GM23338 (cell line): ENCODE results near the gene CWH43. TPM values are rescaled to one million over a fixed set of nuclear protein-coding genes. Genes with fewer than 3 reads are reported as not detected.

Experiments
- ATAC-seq: fragments of 200-7000 bp; cut with Tn5 transposase; 3 replicates; pipeline ENCODE4 v1.9.1; 2020
- DNase-seq: peaks from one replicate; pipeline ENCODE4 v3.0.0-alpha.2; 2015; ENCODE audit warnings: low spot score
- H2AFZ ChIP-seq: fragments of 200-600 bp; sonication (generic); 2 replicates; pipeline ENCODE4 v1.8.0; 2016; ENCODE audit warnings: antibody characterized with exemption, mild to moderate bottlenecking, moderate library complexity
- H3F3A ChIP-seq: fragments of 200-600 bp; sonication (generic); replicated peaks from 2 replicates; pipeline ENCODE4 v1.8.0; 2017; ENCODE audit warnings: antibody characterized with exemption, mixed run types, low read depth
- H3K27ac ChIP-seq: fragments of 200-600 bp; sonication (generic); 2 replicates; pipeline ENCODE4 v1.6.1; 2016; ENCODE audit warnings: low read depth
- H3K27me3 ChIP-seq: fragments of 200-600 bp; sonication (generic); 2 replicates; pipeline ENCODE4 v1.8.0; 2016; ENCODE audit warnings: mild to moderate bottlenecking, mixed run types, moderate library complexity; ENCODE audit not compliant: insufficient read depth
- H3K36me3 ChIP-seq: fragments of 200-600 bp; sonication (generic); 2 replicates; pipeline ENCODE4 v1.8.0; 2016; ENCODE audit warnings: mild to moderate bottlenecking; ENCODE audit not compliant: insufficient read depth
- H3K4me1 ChIP-seq: fragments of 200-600 bp; sonication (generic); 2 replicates; pipeline ENCODE4 v1.8.0; 2016; ENCODE audit warnings: mild to moderate bottlenecking, moderate library complexity; ENCODE audit not compliant: insufficient read depth
- H3K4me2 ChIP-seq: fragments of 200-600 bp; sonication (generic); 2 replicates; pipeline ENCODE4 v1.7.1; 2017; ENCODE audit warnings: mixed run types
- H3K4me3 ChIP-seq: fragments of 200-600 bp; sonication (generic); 2 replicates; pipeline ENCODE4 v1.6.1; 2016; ENCODE audit warnings: mixed run types
- H3K79me2 ChIP-seq: fragments of 200-600 bp; sonication (generic); replicated peaks from 2 replicates; pipeline ENCODE4 v1.8.0; 2017; ENCODE audit warnings: mild to moderate bottlenecking; ENCODE audit not compliant: insufficient read depth
- H3K9me2 ChIP-seq: fragments of 200-600 bp; sonication (generic); 2 replicates; pipeline ENCODE4 v1.8.0; 2017; ENCODE audit not compliant: insufficient read depth
- H4K20me1 ChIP-seq: fragments of 200-600 bp; sonication (generic); replicated peaks from 2 replicates; pipeline ENCODE4 v1.8.0; 2017; ENCODE audit warnings: mild to moderate bottlenecking; ENCODE audit not compliant: insufficient read depth
- H3K27ac Mint-ChIP-seq: 2 replicates; pipeline ENCODE4 v1.8.0; 2020; ENCODE audit warnings: inconsistent platforms, mild to moderate bottlenecking, moderate library complexity, mixed read lengths
- H3K27me3 Mint-ChIP-seq: 3 replicates; pipeline ENCODE4 v1.8.0; 2022; ENCODE audit warnings: low read depth, mild to moderate bottlenecking, moderate library complexity, mixed read lengths, inconsistent platforms; ENCODE audit not compliant: insufficient read depth, poor library complexity
- H3K36me3 Mint-ChIP-seq: 3 replicates; pipeline ENCODE4 v1.8.0; 2021; ENCODE audit warnings: low read depth, mild to moderate bottlenecking, inconsistent platforms, moderate library complexity, mixed read lengths
- H3K4me1 Mint-ChIP-seq: 3 replicates; pipeline ENCODE4 v1.8.0; 2020; ENCODE audit warnings: mild to moderate bottlenecking, inconsistent platforms, mixed read lengths
- H3K4me3 Mint-ChIP-seq: 3 replicates; pipeline ENCODE4 v1.8.0; 2021; ENCODE audit warnings: moderate library complexity, mild to moderate bottlenecking, inconsistent platforms, mixed read lengths
- H3K9me3 Mint-ChIP-seq: 3 replicates; pipeline ENCODE4 v1.8.0; 2020; ENCODE audit warnings: moderate library complexity, mild to moderate bottlenecking, inconsistent platforms, mixed read lengths
- CREB1 ChIP-seq: fragments of 250-450 bp; sonication (Bioruptor Pico); IDR thresholded peaks from 2 replicates; pipeline ENCODE4 v1.5.0; 2020; ENCODE audit warnings: low read depth, mild to moderate bottlenecking, moderate library complexity
- EZH2 ChIP-seq: fragments of 200-600 bp; sonication (generic); IDR thresholded peaks from one replicate; pipeline ENCODE4 v1.8.0; 2017; ENCODE audit warnings: antibody characterized with exemption, mild to moderate bottlenecking, low read depth; ENCODE audit not compliant: unreplicated experiment
- ZNF114 ChIP-seq: fragments of 250-450 bp; sonication (Bioruptor Pico); IDR thresholded peaks from 2 replicates; pipeline ENCODE4 v1.5.0; 2020; ENCODE audit warnings: mild to moderate bottlenecking, moderate library complexity
- ZNF462 ChIP-seq: fragments of 250-450 bp; sonication (Bioruptor Pico); IDR thresholded peaks from 2 replicates; pipeline ENCODE4 v1.5.0; 2020; ENCODE audit warnings: mild to moderate bottlenecking, moderate library complexity
- polyA plus RNA-seq: library from polyadenylated mRNA; unstranded; fragments of >200 nt; fragmentation: Nextera tagmentation; extraction: Ambion mirVana; gene quantifications from 2 replicates; pipeline ENCODE4 v1.2.1, GENCODE V29; 2016
- total RNA-seq: library from RNA; depleted of rRNA; stranded (reverse); fragments of >200 nt; shearing (Covaris generic); gene quantifications from 2 replicates; pipeline ENCODE4 v1.2.3, GENCODE V29; 2014
- TF ChIP-seq, protein P1 (sequence below): IDR thresholded peaks from one replicate; pipeline ENCODE4 v1.6.1; 2018; ENCODE audit warnings: antibody characterized with exemption; ENCODE audit not compliant: unreplicated experiment

The CWH43 gene
- total and polyA plus RNA-seq, 2 experiments from 2014 or later = not detected

DNA sequence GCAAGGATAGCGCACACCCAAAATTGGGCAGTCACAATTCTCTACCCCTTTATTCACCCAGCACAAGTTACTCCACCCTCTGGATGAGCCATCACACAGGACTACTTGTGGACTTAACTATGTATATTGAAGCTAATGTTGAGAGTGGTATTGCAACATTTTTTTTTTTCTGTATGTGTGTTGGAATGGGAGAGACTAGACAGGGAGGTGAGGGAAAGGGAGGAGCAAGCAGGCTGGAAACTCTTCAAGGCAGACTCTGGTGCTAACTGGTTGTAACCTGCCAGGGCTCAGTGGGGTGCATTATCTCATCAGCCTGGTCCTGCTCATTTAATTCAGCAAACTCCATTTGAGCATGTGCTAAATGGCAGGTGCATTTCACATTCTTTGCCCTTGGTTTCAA is 18.4 kb upstream of the CWH43 start (continued):
- TF ChIP-seq ZNF462 (CRISPR knock-in tag) = no peak
- TF ChIP-seq, protein P1, sequence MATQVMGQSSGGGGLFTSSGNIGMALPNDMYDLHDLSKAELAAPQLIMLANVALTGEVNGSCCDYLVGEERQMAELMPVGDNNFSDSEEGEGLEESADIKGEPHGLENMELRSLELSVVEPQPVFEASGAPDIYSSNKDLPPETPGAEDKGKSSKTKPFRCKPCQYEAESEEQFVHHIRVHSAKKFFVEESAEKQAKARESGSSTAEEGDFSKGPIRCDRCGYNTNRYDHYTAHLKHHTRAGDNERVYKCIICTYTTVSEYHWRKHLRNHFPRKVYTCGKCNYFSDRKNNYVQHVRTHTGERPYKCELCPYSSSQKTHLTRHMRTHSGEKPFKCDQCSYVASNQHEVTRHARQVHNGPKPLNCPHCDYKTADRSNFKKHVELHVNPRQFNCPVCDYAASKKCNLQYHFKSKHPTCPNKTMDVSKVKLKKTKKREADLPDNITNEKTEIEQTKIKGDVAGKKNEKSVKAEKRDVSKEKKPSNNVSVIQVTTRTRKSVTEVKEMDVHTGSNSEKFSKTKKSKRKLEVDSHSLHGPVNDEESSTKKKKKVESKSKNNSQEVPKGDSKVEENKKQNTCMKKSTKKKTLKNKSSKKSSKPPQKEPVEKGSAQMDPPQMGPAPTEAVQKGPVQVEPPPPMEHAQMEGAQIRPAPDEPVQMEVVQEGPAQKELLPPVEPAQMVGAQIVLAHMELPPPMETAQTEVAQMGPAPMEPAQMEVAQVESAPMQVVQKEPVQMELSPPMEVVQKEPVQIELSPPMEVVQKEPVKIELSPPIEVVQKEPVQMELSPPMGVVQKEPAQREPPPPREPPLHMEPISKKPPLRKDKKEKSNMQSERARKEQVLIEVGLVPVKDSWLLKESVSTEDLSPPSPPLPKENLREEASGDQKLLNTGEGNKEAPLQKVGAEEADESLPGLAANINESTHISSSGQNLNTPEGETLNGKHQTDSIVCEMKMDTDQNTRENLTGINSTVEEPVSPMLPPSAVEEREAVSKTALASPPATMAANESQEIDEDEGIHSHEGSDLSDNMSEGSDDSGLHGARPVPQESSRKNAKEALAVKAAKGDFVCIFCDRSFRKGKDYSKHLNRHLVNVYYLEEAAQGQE = no peak

DNA sequence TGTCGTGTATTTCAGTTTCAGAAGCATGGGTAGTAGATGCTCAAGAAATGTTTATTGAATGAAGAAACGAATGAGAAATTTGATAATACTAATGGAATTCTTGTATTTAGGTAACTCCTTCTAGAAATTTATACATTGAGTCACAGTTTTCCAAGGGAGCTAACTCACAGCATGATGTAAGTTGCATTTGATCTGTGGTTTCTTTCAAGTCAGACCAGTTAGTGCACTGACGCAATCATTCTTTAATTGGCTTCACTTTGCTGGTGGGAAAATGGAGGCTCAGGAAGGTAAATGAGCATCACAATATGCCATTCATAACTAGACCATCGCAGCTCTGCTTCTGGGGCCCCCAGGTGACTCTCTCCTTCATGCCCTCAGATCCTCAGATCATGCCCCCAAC is 17.3 kb upstream of the CWH43 start:
- Mint-ChIP-seq H3K9me3 (peaks cover 6% of the 10 kb centered on the region; the same call in 2 of the 3 replicates), H3K4me1 (0 out of 3 replicates have a peak, but pooled peaks cover 3% of the 10 kb centered on the region), H3K36me3 (no peaks in the 10 kb centered on the region), H3K27me3 (no peaks in the 10 kb centered on the region), H3K27ac (no peak overlapping the region), H3K4me3 (no peak overlapping the region)
- H4K20me1 ChIP-seq = no peaks in the 10 kb centered on the region
- H3K4me1 ChIP-seq = no peaks in the 10 kb centered on the region
- ATAC-seq = no peak
- no peak overlapping the region for H3K4me2 ChIP-seq
- no peaks in the 10 kb centered on the region for H3F3A ChIP-seq
- no peak overlapping the region for H2AFZ ChIP-seq
- H3K36me3 ChIP-seq = no peaks in the 10 kb centered on the region
- no peak overlapping the region for H3K4me3 ChIP-seq
- DNase-seq = no peak
- H3K27me3 ChIP-seq = no peaks in the 10 kb centered on the region
- TF ChIP-seq, protein P1 = no peak
- TF ChIP-seq EZH2 (no peak), ZNF114 (CRISPR knock-in tag) (no peak), CREB1 (no peak)
- H3K9me2 ChIP-seq = peaks cover 4% of the 10 kb centered on the region; the same call in 1 of the 2 replicates
- no peaks in the 10 kb centered on the region for H3K79me2 ChIP-seq
- no peak overlapping the region for H3K27ac ChIP-seq
